Activated naive CD4-positive, alpha-beta T cell treated with anti-CD3 and anti-CD28 coated beads, Interleukin-2, amount 10 ng/mL, durations not matched to agents 7 days and 5 days (primary cell): Measurements from ENCODE around the gene ALOX12.

Experiments
- CTCF ChIA-PET: fragments of 350-600 bp; sonication (Branson Sonifier 250); formaldehyde crosslinking; loops from one replicate; lab custom pipeline; 2021; ENCODE audit warnings: antibody characterized with exemption; lab: Charles Lee
- DNase-seq: peaks from one replicate; pipeline ENCODE4 v3.0.0-alpha.2; 2020
- H3K27ac Mint-ChIP-seq: one replicate; pipeline ENCODE4 v1.8.0; 2021; ENCODE audit warnings: mild to moderate bottlenecking, moderate library complexity, mixed read lengths
- H3K27me3 Mint-ChIP-seq: one replicate; pipeline ENCODE4 v1.8.0; 2021; ENCODE audit warnings: mild to moderate bottlenecking, mixed read lengths
- H3K36me3 Mint-ChIP-seq: one replicate; pipeline ENCODE4 v1.8.0; 2021; ENCODE audit warnings: mixed read lengths
- H3K4me1 Mint-ChIP-seq: one replicate; pipeline ENCODE4 v1.8.0; 2021; ENCODE audit warnings: mixed read lengths
- H3K4me3 Mint-ChIP-seq: one replicate; pipeline ENCODE4 v1.8.0; 2021; ENCODE audit warnings: mild to moderate bottlenecking, moderate library complexity, mixed read lengths
- H3K9me3 Mint-ChIP-seq: one replicate; pipeline ENCODE4 v1.8.0; 2021; ENCODE audit warnings: mixed read lengths

Gene ALOX12

DNA sequence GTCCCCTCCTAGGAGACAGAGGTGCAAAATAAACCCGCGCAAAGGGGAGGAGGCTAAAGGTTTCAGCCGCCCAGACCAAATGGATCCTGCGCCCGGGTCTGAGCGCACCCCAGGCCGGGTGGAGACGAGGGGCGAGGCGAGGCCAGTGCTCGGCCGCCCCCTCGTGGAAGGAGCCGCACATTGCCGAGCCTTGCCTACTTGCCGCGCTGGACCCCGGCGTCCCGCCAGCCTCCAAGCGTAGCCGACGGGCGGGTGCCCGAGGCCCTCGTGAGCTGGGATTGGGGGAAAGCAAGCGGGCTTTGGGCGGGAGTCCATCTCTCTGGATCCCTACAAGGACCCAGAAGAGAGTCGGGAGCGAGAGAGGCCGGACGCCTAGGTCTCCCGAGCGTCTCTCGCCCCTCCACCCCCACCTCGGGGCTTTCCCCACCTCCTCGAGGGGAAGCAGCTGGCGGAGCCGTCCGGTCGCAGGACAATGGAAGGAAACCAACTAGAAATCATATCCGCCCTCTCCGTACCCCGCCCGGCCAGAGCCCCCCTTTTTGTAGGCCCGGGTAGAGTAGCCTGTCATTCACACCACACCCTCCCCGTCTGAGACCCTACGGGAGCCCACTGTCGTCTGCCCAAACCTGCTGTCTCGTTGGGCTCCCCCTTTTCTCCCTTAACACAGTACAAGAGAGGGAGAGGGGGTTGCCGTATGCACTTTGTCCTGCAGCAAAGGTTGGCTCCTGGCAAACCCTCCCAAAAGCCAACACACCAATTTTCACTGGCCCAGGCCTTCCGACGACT, 26.3 kb downstream of the ALOX12 start:
- H3K4me3 Mint-ChIP-seq = peak overlapping the region; percentile 26
- H3K27ac Mint-ChIP-seq = no peak overlapping the region
- CTCF ChIA-PET = interaction anchor here (0.6 to 8.4 kb wide), 16 partner anchors 10 to 580 kb away, joined by 3 to 51 read pairs (median 6); partner anchors contain the start of genes RNASEK and SLC16A13
- peak; percentile 83 for DNase-seq
- no peaks in the 10 kb centered on the region for H3K9me3 Mint-ChIP-seq
- H3K4me1 Mint-ChIP-seq = peaks cover 69% of the 10 kb centered on the region
- peaks cover 50% of the 10 kb centered on the region for H3K27me3 Mint-ChIP-seq
- peaks cover 8% of the 10 kb centered on the region for H3K36me3 Mint-ChIP-seq

DNA sequence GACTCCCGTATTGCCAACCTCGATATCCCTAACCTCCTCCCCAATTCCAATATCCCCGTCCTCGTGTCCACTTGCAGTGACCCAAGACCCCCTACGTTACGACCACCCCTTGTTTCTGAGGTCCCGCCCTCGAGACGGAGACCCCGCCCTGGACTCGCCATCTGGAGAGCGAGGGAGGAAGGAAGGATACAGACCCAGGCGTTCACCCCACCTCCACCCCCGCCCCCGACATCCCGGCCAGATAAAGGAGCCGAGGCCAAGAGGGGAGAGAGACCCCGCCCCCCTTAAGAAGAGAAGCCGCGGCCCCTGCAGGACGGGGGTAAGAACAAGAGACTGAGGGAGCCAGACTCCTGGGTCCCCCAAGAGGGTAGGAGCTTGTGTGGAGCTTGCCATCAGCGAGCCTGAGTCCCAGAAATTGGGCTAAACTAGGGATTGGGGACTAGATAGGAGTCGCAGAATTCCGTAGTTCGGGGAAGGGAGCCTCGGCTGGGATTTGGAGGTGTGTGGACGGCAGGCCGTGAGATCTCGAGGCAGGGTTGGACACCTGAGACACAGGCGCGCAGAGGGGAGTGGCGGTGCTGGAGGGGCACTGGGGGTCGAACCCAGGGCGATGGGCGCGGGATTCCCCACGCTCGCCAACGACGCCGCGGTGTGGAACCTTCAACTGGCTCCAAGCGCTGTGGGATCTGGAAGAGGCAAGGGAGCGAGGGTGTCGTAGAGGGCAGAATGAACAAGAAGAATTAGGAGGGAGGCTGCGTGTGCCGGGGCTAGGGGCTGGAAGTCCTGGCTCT, 27.1 kb downstream of the ALOX12 start, which contains the start of gene BCL6B:
BCL6B (plus strand) TSS at position 270 of the 791 bp plus-strand sequence. CDS start 622 bp downstream, outside the sequence.
- H3K27me3 Mint-ChIP-seq = peaks cover 50% of the 10 kb centered on the region
- peak within 1 kb of the TSS; percentile 77 for H3K27ac Mint-ChIP-seq
- no peaks in the 10 kb centered on the region for H3K9me3 Mint-ChIP-seq
- DNase-seq = peak; percentile 31
- peak within 1 kb of the TSS; percentile 57 for H3K4me3 Mint-ChIP-seq
- H3K36me3 Mint-ChIP-seq = peaks cover under 1% of the 10 kb centered on the region
- peaks cover 61% of the 10 kb centered on the region for H3K4me1 Mint-ChIP-seq
- CTCF ChIA-PET = interaction anchor here (0.7 to 8.4 kb wide), 6 partner anchors 10 to 180 kb away, joined by 3 to 51 read pairs (median 13); partner anchors contain the start of genes RNASEK and SLC16A13

DNA sequence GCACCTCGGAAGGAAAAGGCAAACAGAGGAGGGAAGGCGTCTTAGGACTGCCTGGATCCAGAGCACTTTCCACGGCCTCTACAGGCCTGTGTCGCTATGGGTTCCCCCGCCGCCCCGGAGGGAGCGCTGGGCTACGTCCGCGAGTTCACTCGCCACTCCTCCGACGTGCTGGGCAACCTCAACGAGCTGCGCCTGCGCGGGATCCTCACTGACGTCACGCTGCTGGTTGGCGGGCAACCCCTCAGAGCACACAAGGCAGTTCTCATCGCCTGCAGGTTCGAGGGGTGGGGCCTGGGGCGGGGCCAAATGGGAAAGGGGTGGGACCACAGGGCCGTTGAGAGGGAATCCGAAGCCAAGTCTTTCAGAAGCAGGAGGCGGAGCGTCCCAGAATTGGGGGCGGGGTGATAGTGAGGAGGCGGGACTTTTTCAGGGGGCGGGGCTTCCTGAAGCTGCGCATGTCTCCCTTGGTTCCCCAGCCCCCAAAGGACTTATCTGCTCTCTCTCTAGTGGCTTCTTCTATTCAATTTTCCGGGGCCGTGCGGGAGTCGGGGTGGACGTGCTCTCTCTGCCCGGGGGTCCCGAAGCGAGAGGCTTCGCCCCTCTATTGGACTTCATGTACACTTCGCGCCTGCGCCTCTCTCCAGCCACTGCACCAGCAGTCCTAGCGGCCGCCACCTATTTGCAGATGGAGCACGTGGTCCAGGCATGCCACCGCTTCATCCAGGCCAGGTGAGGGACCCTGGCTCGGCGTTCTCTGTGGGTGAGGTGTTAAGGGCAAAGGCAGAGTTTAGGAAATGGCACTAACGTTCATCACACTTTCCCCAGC, 27.9 kb downstream of the ALOX12 start:
- H3K4me3 Mint-ChIP-seq = peak overlapping the region; percentile 57
- peaks cover 59% of the 10 kb centered on the region for H3K4me1 Mint-ChIP-seq
- H3K36me3 Mint-ChIP-seq = no peaks in the 10 kb centered on the region
- CTCF ChIA-PET = interaction anchor here (0.7 to 8.4 kb wide), 4 partner anchors 19 to 181 kb away, joined by 3 to 51 read pairs (median 4); no protein-coding TSS in a partner anchor
- DNase-seq = peak; percentile 94
- H3K9me3 Mint-ChIP-seq = no peaks in the 10 kb centered on the region
- peaks cover 50% of the 10 kb centered on the region for H3K27me3 Mint-ChIP-seq
- peak overlapping the region; percentile 77 for H3K27ac Mint-ChIP-seq

- CTCF ChIA-PET = interaction anchor here (2.1 to 8.4 kb wide), 2 partner anchors 110 to 114 kb away, joined by 6 to 51 read pairs; no protein-coding TSS in a partner anchor
- peaks cover 47% of the 10 kb centered on the region for H3K27me3 Mint-ChIP-seq
- peaks cover 59% of the 10 kb centered on the region for H3K4me1 Mint-ChIP-seq
- no peaks in the 10 kb centered on the region for H3K36me3 Mint-ChIP-seq
- no peak overlapping the region for H3K27ac Mint-ChIP-seq
- no peak overlapping the region for H3K4me3 Mint-ChIP-seq
- DNase-seq = no peak
- H3K9me3 Mint-ChIP-seq = no peaks in the 10 kb centered on the region
Measured at GRCh38 chr17:7024402-7024785, 28.5 kb downstream of the ALOX12 start.

DNA sequence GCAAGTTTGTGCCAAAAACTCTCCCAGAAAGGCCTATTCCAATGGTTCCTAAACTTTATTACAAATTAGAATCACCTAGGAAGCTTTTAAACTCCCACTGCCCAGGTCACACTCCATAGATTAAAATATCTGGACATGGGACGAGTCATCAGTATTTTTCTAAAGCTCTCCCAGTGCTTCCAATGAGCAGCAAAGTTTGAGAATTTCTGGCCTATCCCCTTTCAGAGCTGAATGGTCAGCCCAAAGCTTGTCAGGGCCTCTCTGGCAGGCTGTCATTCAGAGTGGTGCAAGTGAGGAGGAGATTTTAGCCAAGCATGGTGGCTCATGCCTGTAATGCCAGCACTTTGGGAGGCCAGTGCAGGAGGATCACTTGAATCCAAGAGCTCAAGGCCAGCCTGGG, 29.4 kb downstream of the ALOX12 start:
- no peak overlapping the region for H3K4me3 Mint-ChIP-seq
- peaks cover 65% of the 10 kb centered on the region for H3K4me1 Mint-ChIP-seq
- DNase-seq = no peak
- H3K27me3 Mint-ChIP-seq = peaks cover 42% of the 10 kb centered on the region
- H3K27ac Mint-ChIP-seq = no peak overlapping the region
- H3K9me3 Mint-ChIP-seq = peaks cover 3% of the 10 kb centered on the region
- H3K36me3 Mint-ChIP-seq = peaks cover 8% of the 10 kb centered on the region
- CTCF ChIA-PET = interaction anchor here (2.1 to 8.4 kb wide), 2 partner anchors 111 to 114 kb away, joined by 6 to 51 read pairs; no protein-coding TSS in a partner anchor

DNA sequence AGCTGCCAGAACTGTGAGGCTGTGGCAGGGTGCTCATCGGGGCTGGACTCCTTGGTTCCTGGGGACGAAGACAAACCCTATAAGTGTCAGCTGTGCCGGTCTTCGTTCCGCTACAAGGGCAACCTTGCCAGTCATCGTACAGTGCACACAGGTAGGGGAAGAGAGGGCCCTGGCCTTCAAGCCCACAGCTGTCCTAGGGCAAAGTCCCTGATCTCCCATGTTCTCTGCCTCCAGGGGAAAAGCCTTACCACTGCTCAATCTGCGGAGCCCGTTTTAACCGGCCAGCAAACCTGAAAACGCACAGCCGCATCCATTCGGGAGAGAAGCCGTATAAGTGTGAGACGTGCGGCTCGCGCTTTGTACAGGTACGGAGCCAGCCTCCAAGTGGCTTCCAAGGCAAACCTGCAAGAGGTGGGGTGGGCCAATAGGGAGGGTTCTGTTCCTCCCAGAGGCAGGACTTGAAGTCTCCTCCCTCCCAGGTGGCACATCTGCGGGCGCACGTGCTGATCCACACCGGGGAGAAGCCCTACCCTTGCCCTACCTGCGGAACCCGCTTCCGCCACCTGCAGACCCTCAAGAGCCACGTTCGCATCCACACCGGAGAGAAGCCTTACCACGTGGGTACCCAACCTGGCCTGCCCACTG, 30.7 kb downstream of the ALOX12 start:
- Mint-ChIP-seq H3K27ac (no peak overlapping the region), H3K4me1 (peaks cover 62% of the 10 kb centered on the region)
- CTCF ChIA-PET = interaction anchor here (8.4 kb wide), 1 partner anchor 112 kb away, joined by 51 read pairs; no protein-coding TSS in a partner anchor

DNA sequence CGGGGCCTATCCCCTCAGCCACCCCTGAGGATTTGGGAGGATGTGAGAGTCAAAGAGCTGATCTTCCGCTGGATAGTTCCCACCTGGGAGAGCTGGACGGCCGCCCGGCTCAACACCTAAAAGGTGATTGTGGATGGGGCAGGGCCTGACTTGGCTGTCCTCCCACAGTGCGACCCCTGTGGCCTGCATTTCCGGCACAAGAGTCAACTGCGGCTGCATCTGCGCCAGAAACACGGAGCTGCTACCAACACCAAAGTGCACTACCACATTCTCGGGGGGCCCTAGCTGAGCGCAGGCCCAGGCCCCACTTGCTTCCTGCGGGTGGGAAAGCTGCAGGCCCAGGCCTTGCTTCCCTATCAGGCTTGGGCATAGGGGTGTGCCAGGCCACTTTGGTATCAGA, 31.5 kb downstream of the ALOX12 start:
- Mint-ChIP-seq H3K27ac (no peak overlapping the region), H3K4me3 (no peak overlapping the region), H3K36me3 (peaks cover 9% of the 10 kb centered on the region), H3K27me3 (peaks cover 22% of the 10 kb centered on the region), H3K4me1 (peaks cover 62% of the 10 kb centered on the region), H3K9me3 (peaks cover 3% of the 10 kb centered on the region)
- CTCF ChIA-PET = no interaction called here
- DNase-seq = no peak

More for the DNA sequence above, 30.7 kb downstream of the ALOX12 start:
- peaks cover 29% of the 10 kb centered on the region for H3K27me3 Mint-ChIP-seq
- peaks cover 3% of the 10 kb centered on the region for H3K9me3 Mint-ChIP-seq
- H3K4me3 Mint-ChIP-seq = no peak overlapping the region
- peaks cover 8% of the 10 kb centered on the region for H3K36me3 Mint-ChIP-seq
- DNase-seq = no peak

DNA sequence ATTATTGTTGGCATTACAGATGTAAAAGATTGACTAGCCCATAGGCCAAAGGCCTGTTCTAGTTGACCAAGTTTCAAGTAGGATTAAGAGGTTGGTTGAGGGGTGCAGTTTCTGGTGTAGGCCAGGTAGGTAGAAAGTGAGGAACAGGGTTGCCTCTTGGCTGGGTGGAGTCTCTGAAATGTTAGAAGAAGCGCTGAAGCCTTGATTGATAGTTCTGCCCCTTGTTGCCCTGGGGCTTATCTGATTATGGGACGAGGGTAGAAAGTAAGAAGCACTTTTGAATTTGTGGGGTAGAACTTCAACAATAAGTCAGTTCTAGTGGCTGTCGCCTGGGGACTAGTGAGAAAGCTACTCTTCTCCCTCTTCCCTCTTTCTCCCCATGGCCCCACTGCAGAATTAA, 33.2 kb downstream of the ALOX12 start:
- no peak overlapping the region for H3K4me3 Mint-ChIP-seq

GRCh38 chr17:7029659-7030058, 33.8 kb downstream of the ALOX12 start:
- no peaks in the 10 kb centered on the region for H3K27me3 Mint-ChIP-seq

More for the DNA sequence above, 33.2 kb downstream of the ALOX12 start:
- Mint-ChIP-seq H3K9me3 (peaks cover 3% of the 10 kb centered on the region), H3K36me3 (peaks cover 11% of the 10 kb centered on the region), H3K27me3 (peaks cover 4% of the 10 kb centered on the region), H3K27ac (peak overlapping the region; percentile 90), H3K4me1 (peaks cover 59% of the 10 kb centered on the region)
- CTCF ChIA-PET = no interaction called here
- DNase-seq = no peak

GRCh38 chr17:7034955-7035590, 39.2 kb downstream of the ALOX12 start:
- H3K4me1 Mint-ChIP-seq = peaks cover 74% of the 10 kb centered on the region
- DNase-seq = peak; percentile 59
- CTCF ChIA-PET = interaction anchor here (1.0 to 1.3 kb wide), 5 partner anchors 10 to 124 kb away, joined by 3 to 6 read pairs (median 5); no protein-coding TSS in a partner anchor
- H3K27me3 Mint-ChIP-seq = no peaks in the 10 kb centered on the region
- peak overlapping the region; percentile 84 for H3K4me3 Mint-ChIP-seq
- H3K27ac Mint-ChIP-seq = peak overlapping the region; percentile 95
- peaks cover 25% of the 10 kb centered on the region for H3K36me3 Mint-ChIP-seq
- no peaks in the 10 kb centered on the region for H3K9me3 Mint-ChIP-seq

More at GRCh38 chr17:7029659-7030058, 33.8 kb downstream of the ALOX12 start:
- CTCF ChIA-PET = no interaction called here
- Mint-ChIP-seq H3K27ac (peak overlapping the region; percentile 90), H3K4me3 (peak overlapping the region; percentile 59), H3K9me3 (peaks cover 3% of the 10 kb centered on the region), H3K4me1 (peaks cover 60% of the 10 kb centered on the region), H3K36me3 (peaks cover 12% of the 10 kb centered on the region)
- DNase-seq = peak; percentile 72

GRCh38 chr17:7035591-7036368, 39.9 kb downstream of the ALOX12 start, which contains the start of gene SLC16A13:
Gene SLC16A13, plus strand, starts transcription at chr17:7036015. Its CDS starts 368 bp downstream, at chr17:7036383.
- H3K27ac Mint-ChIP-seq = peak within 1 kb of the TSS; percentile 95
- H3K36me3 Mint-ChIP-seq = peaks cover 23% of the 10 kb centered on the region
- peak; percentile 99 for DNase-seq
- H3K4me1 Mint-ChIP-seq = peaks cover 67% of the 10 kb centered on the region
- peak within 1 kb of the TSS; percentile 84 for H3K4me3 Mint-ChIP-seq
- CTCF ChIA-PET = interaction anchor here (1.0 to 1.3 kb wide), 5 partner anchors 10 to 125 kb away, joined by 3 to 6 read pairs (median 5); no protein-coding TSS in a partner anchor
- peaks cover under 1% of the 10 kb centered on the region for H3K27me3 Mint-ChIP-seq
- no peaks in the 10 kb centered on the region for H3K9me3 Mint-ChIP-seq
